Omental fat pad (tissue), 4 donors: Measurements from ENCODE around the gene CCRL2. TPM values are rescaled to one million over a fixed set of nuclear protein-coding genes. Genes with fewer than 3 reads are reported as not detected.

Experiments
- ATAC-seq: fragments of 150-250 bp; one replicate; pipeline ENCODE4 v1.9.1; 2016; ENCODE audit warnings: mild to moderate bottlenecking, moderate library complexity; ENCODE audit not compliant: low FRiP score
- DNase-seq: peaks from one replicate; pipeline ENCODE4 v3.0.0-alpha.2; 2019; ENCODE audit warnings: low spot score
- total RNA-seq, 4 donors: library from RNA; depleted of rRNA; stranded (reverse); fragments of >200 nt; gene quantifications; one replicate each; pipeline ENCODE4 v1.1.0, GENCODE V29; 2016
- TF ChIP-seq, protein P1 (sequence below), 3 donors: fragments of 450-650 bp; IDR thresholded peaks; one replicate each; pipeline ENCODE4 v1.5.1; 2016 to 2017; ENCODE audit warnings: antibody characterized with exemption in 3 of 3, mild to moderate bottlenecking in 3 of 3, moderate library complexity in 2 of 3

Gene CCRL2
- total RNA-seq, 4 donors from 2014 or later, result 6.8 to 17.8 (median 12.8) TPM

DNA sequence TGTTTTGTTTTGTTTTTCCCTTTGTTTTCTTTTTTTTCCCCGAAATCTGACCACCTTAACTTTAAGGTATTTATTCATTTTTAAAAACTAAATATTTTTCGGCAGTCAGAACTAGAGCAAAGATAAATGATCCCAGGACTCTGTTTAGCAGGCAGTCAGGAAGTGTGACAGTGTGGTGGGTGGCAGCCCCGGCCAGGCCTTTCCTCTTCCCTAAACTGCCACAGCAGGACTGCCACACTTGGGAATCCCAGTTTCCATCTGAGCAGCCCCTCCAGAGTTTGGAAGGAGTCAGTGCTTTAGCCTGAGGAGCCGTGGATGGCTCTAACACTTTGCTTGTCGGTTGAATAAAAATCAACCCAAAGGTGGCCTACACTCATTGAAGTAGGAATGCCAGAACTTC, 6.9 kb downstream of the CCRL2 start:
- ATAC-seq (no peak), DNase-seq (no peak)
- TF ChIP-seq, protein P1, sequence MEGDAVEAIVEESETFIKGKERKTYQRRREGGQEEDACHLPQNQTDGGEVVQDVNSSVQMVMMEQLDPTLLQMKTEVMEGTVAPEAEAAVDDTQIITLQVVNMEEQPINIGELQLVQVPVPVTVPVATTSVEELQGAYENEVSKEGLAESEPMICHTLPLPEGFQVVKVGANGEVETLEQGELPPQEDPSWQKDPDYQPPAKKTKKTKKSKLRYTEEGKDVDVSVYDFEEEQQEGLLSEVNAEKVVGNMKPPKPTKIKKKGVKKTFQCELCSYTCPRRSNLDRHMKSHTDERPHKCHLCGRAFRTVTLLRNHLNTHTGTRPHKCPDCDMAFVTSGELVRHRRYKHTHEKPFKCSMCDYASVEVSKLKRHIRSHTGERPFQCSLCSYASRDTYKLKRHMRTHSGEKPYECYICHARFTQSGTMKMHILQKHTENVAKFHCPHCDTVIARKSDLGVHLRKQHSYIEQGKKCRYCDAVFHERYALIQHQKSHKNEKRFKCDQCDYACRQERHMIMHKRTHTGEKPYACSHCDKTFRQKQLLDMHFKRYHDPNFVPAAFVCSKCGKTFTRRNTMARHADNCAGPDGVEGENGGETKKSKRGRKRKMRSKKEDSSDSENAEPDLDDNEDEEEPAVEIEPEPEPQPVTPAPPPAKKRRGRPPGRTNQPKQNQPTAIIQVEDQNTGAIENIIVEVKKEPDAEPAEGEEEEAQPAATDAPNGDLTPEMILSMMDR (IDR thresholded peaks at IDR 0.05), result no peak

DNA sequence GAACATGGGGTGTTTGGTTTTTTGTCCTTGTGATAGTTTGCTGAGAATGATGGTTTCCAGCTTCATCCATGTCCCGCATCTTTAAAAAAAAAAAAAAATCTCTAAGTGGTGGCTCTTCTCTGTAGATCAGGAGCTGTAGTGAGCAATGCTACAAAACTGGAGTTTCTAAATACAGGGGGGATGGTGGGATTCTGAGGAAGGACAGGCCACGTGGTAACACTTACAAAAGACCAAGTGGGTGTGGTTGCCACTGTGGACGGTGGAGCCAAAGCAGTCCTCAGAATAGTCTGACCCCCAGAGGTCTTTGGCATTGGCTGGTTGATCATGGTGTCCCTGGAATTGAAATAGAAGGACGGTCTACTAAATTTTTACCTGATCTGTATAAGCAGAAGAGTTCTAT, 7.7 kb downstream of the CCRL2 start:
- DNase-seq (no peak), ATAC-seq (no peak)
- TF ChIP-seq, protein P1 (IDR thresholded peaks at IDR 0.05), result no peak

DNA sequence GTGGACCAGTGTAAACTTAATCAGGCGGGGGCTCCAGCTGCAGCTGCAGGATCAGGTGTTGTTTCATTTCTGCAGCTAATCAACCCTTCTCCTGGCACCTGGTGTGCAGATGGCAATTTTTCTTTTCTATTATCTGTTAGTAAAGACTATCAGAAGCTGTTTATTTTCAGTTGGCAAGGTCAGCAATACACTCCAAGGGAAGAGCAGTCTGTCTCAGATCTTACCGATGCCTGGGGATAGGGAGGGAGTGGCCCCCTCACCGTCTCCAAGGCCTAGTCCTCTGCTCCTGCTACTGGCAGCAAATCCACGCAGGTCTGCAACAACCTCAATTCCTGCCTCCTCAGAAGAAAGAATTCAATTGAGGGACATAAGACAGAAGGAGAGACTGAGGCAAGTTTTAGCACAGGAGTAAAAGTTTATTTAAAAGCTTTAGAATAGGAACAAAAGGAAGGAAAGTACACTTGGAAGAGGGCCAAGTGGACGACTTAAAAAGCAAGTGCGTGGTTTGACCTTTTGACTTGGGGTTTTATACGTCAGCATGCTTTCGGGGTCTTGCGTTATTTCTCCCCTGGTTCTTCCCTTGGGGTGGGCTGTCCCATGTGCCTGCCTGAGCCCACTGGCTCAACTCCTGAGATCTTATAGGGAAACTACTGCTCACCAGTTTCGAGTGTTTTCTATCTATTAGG, 9.2 kb downstream of the CCRL2 start:
- TF ChIP-seq, protein P1 (IDR thresholded peaks at IDR 0.05), result no peak

DNA sequence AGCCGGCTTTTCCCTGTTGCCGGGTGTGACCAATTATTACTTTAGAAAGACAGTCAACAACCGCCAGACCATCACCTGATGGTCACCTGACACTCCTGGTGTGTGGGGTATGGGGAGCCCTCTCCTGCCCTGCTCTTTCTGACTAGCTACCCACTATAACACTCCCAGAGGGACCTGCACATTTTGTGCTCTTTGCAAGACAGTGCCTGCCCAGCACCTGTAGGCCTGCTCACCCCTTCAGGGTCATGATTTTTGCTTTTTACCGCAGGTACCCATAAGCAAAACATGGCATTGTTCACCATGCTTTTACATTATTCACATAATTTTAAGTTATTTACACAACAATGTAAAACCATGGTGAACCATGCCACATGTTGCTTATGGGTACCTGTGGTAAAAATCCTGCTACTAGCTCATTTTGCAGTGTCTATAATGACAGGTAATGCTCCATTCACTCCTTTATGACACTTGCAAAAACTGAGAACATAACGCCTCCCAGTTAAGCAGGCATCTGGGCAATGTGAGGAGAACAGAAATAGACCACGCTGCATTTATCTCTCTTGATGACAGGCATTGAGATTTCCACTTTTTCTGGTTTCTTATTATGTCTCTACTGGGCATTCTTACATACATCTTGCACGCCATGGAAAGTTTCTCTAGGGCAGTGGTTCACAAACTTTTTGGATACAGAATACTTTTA, 9.9 kb downstream of the CCRL2 start:
- no peak for ATAC-seq
- no peak for DNase-seq
- TF ChIP-seq, protein P1 (IDR thresholded peaks at IDR 0.05), result no peak

More for the DNA sequence above, 9.2 kb downstream of the CCRL2 start:
- no peak for ATAC-seq
- DNase-seq, result no peak

DNA sequence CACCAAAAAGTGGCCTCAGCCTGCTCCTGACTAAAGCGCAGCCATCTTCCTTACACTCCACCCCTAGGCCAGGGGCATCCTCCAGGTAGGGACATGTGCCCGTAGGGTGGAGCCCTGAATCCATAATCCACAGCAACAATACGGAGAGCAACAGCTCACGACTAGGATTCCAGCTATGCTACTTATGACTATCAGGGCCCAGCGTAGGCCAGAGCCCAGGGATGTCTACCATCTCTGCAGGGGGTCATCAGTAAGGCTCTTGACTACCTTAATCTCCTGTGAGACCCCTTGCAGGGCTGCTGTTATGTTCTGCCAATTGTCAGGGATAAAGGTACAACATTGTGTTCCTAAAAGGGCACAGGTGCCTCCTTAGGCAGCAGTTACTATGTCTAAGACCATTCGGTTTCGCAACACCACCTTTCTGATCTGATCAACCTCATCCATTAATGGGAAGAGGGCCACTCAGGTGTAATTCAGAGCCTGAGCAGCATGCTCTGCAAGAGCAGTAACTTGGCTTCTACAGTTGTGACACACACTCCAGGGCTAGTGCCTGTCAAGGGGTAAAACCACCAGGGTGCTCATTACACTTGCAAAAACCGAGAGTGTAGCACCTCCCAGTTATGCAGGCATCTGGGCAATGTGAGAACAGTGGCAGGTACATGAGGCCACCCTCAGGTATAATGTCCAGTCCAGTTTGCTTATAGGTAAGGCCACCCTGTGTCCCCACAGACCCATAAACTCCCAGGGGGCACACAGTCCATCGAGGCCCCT, 11.0 kb downstream of the CCRL2 start:
- ATAC-seq (no peak), DNase-seq (no peak)
- TF ChIP-seq, protein P1 (IDR thresholded peaks at IDR 0.05), result no peak

DNA sequence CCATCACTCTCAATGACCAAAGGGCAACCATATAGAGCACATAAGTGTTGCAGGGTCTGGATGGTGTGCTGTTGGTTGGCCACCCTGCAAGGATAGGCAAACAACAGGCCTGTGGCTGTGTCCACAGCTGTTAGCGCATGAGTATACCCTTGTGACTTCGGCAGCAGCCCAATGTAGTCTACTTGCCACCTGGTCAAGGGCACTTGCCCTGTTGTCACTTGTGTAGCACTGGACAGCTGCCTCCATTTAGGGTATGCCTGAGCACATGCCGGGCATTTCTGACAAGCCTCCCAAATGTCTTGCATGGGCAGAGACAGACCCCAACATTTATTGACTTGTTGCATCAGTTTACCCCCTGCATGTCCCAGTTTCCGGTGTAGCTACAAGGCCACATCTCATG, 12.8 kb downstream of the CCRL2 start:
- TF ChIP-seq, protein P1 (IDR thresholded peaks at IDR 0.05), result no peak
- no peak for DNase-seq
- ATAC-seq, result no peak
